HL-60 (cell line): ENCODE results near the gene CLEC2D.
"Not testable (repeated sequence)": the region's sequence is repeated elsewhere in the genome, so short reads cannot be mapped to it uniquely, and the experiment has no call there.

ENCODE experiments used
- DNase-seq, 2 experiments: peaks; one replicate each; pipeline ENCODE4 v3.0.0-alpha.2; 2010 to 2020; ENCODE audit warnings: low read depth in 1 of 2, low spot score in 1 of 2
- H3K27ac ChIP-seq: fragments of 250-450 bp; sonication (Bioruptor Pico); replicated peaks from 2 replicates; pipeline ENCODE4 v1.5.1; 2020; ENCODE audit warnings: mild to moderate bottlenecking, moderate library complexity
- H3K27me3 ChIP-seq: fragments of 250-450 bp; sonication (Bioruptor Pico); 2 replicates; pipeline ENCODE4 v1.5.1; 2021; ENCODE audit warnings: mild to moderate bottlenecking, moderate library complexity; ENCODE audit not compliant: insufficient read depth, poor library complexity, severe bottlenecking
- H3K4me3 ChIP-seq: replicated peaks from 2 replicates; pipeline ENCODE4 v1.5.1; 2011; ENCODE audit warnings: mild to moderate bottlenecking, control low read depth, low read length; ENCODE audit not compliant: insufficient read depth
- CTCF ChIP-seq: IDR thresholded peaks from one replicate; pipeline ENCODE4 v1.5.1; 2011; ENCODE audit warnings: low read length, control low read depth, inconsistent platforms; ENCODE audit not compliant: insufficient read depth
- GABPA ChIP-seq: IDR thresholded peaks from 2 replicates; pipeline ENCODE4 v1.6.1; 2012; ENCODE audit warnings: low read depth
- POLR2AphosphoS5 ChIP-seq: IDR thresholded peaks from 2 replicates; pipeline ENCODE4 v1.6.1; 2012; ENCODE audit warnings: low read depth
- REST ChIP-seq: IDR thresholded peaks from 2 replicates; pipeline ENCODE4 v1.6.1; 2012; ENCODE audit warnings: low read depth; ENCODE audit not compliant: insufficient replicate concordance
- SPI1 ChIP-seq: IDR thresholded peaks from 2 replicates; pipeline ENCODE4 v1.6.1; 2012; ENCODE audit warnings: low read depth, mild to moderate bottlenecking, borderline replicate concordance

CLEC2D gene

GRCh38 chr12:9707864-9708808 lies 38.6 kb downstream of the CLEC2D start:
- peak; percentile 36 to 74 for DNase-seq
- peak overlapping the region; percentile 27; the same call in 1 of the 2 replicates for H3K27ac ChIP-seq

GRCh38 chr12:9708853-9709252 lies 39.3 kb downstream of the CLEC2D start:
- no peak overlapping the region for H3K4me3 ChIP-seq
- no peak overlapping the region for H3K27ac ChIP-seq
- no peak for DNase-seq
- no peaks in the 10 kb centered on the region for H3K27me3 ChIP-seq
- TF ChIP-seq CTCF (no peak), POLR2AphosphoS5 (no peak), SPI1 (no peak)

More at GRCh38 chr12:9707864-9708808, 38.6 kb downstream of the CLEC2D start:
- TF ChIP-seq GABPA = no peak
- TF ChIP-seq REST = no peak
- TF ChIP-seq CTCF = peak; percentile 28
- no peaks in the 10 kb centered on the region for H3K27me3 ChIP-seq
- H3K4me3 ChIP-seq = no peak overlapping the region

- no peak overlapping the region for H3K4me3 ChIP-seq
- no peak overlapping the region for H3K27ac ChIP-seq
- H3K27me3 ChIP-seq = no peaks in the 10 kb centered on the region
- DNase-seq = no peak
- TF ChIP-seq POLR2AphosphoS5 = no peak
Observed at GRCh38 chr12:9710584-9711375, 41.3 kb downstream of the CLEC2D start.

- TF ChIP-seq GABPA (no peak), SPI1 (no peak)
- no peak for DNase-seq
- Histone ChIP-seq H3K27me3 (no peaks in the 10 kb centered on the region), H3K4me3 (no peak overlapping the region), H3K27ac (no peak overlapping the region)
Observed at GRCh38 chr12:9711664-9712063, 42.2 kb downstream of the CLEC2D start.

- not testable (repeated sequence) for H3K27ac ChIP-seq, DNase-seq, H3K4me3 ChIP-seq, H3K27me3 ChIP-seq
Observed at GRCh38 chr12:9713032-9713558, 43.6 kb downstream of the CLEC2D start.
